ENCODE data around the gene HOXC13.

DNA sequence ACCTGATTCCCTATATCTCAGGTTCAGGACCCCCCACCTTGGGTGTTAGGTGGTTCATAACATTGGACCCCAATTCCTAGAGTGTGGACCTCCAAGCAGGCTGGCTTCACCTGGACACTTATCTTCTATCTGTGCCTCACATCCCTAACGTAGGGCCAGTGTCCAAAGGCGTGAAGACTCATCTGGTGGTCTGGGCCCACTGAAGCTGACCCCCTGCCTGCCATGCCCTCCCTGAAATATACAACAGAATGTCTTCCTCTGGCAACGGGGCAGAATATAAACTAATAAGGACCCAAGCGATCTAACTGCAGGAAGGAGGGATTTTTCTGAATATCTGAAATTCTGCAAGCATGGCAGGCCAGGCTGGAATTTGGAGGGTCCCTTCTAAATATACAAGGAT, 5.6 kb downstream of the HOXC13 start:
- no peak for TF ChIP-seq FOXK1 (CRISPR knock-in tag; IDR thresholded peaks at IDR 0.05)
- no peak for TF ChIP-seq IRF2 (CRISPR knock-in tag; IDR thresholded peaks at IDR 0.05; ENCODE audit: borderline replicate concordance, low read depth)
- TF ChIP-seq, protein P1, sequence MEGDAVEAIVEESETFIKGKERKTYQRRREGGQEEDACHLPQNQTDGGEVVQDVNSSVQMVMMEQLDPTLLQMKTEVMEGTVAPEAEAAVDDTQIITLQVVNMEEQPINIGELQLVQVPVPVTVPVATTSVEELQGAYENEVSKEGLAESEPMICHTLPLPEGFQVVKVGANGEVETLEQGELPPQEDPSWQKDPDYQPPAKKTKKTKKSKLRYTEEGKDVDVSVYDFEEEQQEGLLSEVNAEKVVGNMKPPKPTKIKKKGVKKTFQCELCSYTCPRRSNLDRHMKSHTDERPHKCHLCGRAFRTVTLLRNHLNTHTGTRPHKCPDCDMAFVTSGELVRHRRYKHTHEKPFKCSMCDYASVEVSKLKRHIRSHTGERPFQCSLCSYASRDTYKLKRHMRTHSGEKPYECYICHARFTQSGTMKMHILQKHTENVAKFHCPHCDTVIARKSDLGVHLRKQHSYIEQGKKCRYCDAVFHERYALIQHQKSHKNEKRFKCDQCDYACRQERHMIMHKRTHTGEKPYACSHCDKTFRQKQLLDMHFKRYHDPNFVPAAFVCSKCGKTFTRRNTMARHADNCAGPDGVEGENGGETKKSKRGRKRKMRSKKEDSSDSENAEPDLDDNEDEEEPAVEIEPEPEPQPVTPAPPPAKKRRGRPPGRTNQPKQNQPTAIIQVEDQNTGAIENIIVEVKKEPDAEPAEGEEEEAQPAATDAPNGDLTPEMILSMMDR (IDR thresholded peaks at IDR 0.05): no peak
- TF ChIP-seq RELA (CRISPR knock-in tag; IDR thresholded peaks at IDR 0.05; ENCODE audit: borderline replicate concordance): no peak
- TF ChIP-seq CBFB (CRISPR knock-in tag; IDR thresholded peaks at IDR 0.05; ENCODE audit: low read depth): no peak
- TF ChIP-seq NR1H2 (CRISPR knock-in tag; IDR thresholded peaks at IDR 0.05): no peak
- no peak for TF ChIP-seq CREB1 (CRISPR knock-in tag; IDR thresholded peaks at IDR 0.05)
- TF ChIP-seq ZNF396 (CRISPR knock-in tag; IDR thresholded peaks at IDR 0.05; ENCODE audit: borderline replicate concordance): no peak
- no peak for TF ChIP-seq NFYB (CRISPR knock-in tag; conservative IDR thresholded peaks at IDR 0.05; ENCODE audit: low read depth)
- TF ChIP-seq HMGXB4 (CRISPR knock-in tag; IDR thresholded peaks at IDR 0.05): no peak
